ENCODE data around the gene CHD9NB. TPM values are rescaled to one million over a fixed set of nuclear protein-coding genes. Genes with fewer than 3 reads are reported as not detected.

Gene CHD9NB
- total RNA-seq, 1 donor from 2014 or later, result 12.3 TPM

GRCh38 chr16:53031323-53031942 is 21.3 kb downstream of the CHD9NB start:
- DNase-seq (ENCODE audit: low spot score), result no peak

DNA sequence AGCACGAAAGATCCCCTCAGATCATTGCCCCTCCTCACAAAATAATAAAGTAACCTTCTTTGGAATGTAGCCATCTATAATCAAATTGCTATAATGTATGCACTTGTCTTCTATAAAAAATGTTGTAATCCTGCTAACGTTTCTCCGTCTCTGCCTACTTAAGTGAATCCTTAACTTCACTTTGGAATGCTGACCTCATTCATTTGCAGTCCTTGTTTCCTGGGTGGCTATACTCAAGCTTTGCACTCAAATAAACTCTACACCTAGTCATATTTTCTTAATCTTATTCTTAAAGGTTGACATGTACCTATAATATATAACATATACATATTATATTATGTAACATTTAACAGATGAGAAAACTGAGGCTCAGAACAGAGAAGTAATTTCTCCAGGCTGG is 22.7 kb downstream of the CHD9NB start:
- no peak for DNase-seq (ENCODE audit: low spot score)

- no peak for DNase-seq (ENCODE audit: low spot score)
Observed at GRCh38 chr16:53024045-53024444, 28.7 kb downstream of the CHD9NB start.

GRCh38 chr16:53022374-53022773 is 30.3 kb downstream of the CHD9NB start:
- DNase-seq (ENCODE audit: low spot score), result peak; percentile 65

- no peak for DNase-seq (ENCODE audit: low spot score)
Observed at GRCh38 chr16:53018834-53019416, 33.8 kb downstream of the CHD9NB start.

GRCh38 chr16:53014287-53014686 is 38.4 kb downstream of the CHD9NB start:
- DNase-seq (ENCODE audit: low spot score), result no peak

GRCh38 chr16:53007095-53007494 is 45.6 kb downstream of the CHD9NB start:
- no peak for DNase-seq (ENCODE audit: low spot score)

GRCh38 chr16:52997922-52998321 is 54.8 kb downstream of the CHD9NB start:
- DNase-seq (ENCODE audit: low spot score), result no peak

DNA sequence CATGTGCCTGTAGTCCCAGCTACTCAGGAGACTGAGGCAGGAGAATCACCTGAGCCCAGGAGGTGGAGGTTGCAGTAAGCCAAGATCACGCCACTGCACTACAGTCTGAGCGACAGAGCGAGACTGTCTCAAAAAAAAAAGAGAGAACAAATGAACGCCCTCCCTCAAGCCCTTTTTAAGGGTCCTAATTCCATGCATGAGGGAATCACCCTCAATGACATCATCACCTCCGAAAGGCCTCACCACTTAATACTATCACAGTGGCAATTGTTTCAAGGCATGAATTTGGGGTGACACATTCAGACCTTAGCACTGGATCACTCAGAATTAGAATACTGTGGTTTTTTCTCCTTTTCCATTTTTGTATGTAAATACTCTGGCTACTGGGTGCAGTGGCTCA is 57.8 kb downstream of the CHD9NB start:
- DNase-seq (ENCODE audit: low spot score), result no peak

DNA sequence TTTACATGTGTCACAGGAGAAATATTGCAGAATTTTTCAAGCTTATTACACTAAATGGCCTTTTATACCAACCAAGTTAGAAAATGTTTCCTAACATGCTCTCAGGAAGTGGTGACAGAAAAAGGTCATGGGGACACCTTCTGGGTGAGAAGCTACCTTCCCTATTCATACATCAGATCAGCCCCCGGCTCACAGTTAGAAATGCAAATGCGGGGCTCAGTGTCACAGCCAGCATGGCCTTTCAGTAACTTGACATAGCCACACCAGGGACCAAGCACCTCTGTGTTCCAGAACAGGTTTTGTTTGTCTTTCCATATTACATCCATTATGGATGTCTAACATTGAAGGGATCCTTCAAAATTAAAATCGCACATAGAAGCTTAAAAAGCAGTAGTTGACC is 59.5 kb downstream of the CHD9NB start:
- DNase-seq (ENCODE audit: low spot score), result no peak

- DNase-seq (ENCODE audit: low spot score), result no peak
Observed at GRCh38 chr16:52991572-52991971, 61.1 kb downstream of the CHD9NB start.

Other genes with a start within 250 kb of the CHD9NB start
- 159 TPM for gene CHD9, start 2.1 kb upstream of the CHD9NB start, total RNA-seq (ENCODE audit: insufficient read depth, low replicate concordance)